Heart right ventricle (tissue), 16 donors: ENCODE results near the gene COL12A1. TPM values are rescaled to one million over a fixed set of nuclear protein-coding genes. Genes with fewer than 3 reads are reported as not detected.

Experiments used
- ATAC-seq, 8 donors: fragments of 200-7000 bp; cut with Tn5 transposase; one replicate each; pipeline ENCODE4 v1.9.1; 2020; ENCODE audit warnings: mild to moderate bottlenecking in 8 of 8, moderate library complexity in 8 of 8, moderate number of reproducible peaks in 1 of 8
- DNase-seq, 2 donors: peaks; one replicate each; pipeline ENCODE4 v3.0.0-alpha.2; 2020
- H3K27ac ChIP-seq, 10 donors: fragments of 200-600 bp; sonication (generic) in 2 of 10; one replicate each; pipeline versions ENCODE4 v1.5.0 to v1.8.0; 2020 to 2022; ENCODE audit warnings: mild to moderate bottlenecking in 3 of 10
- H3K27me3 ChIP-seq, 7 donors: fragments of 200-600 bp; one replicate each; pipeline ENCODE4 v1.8.0; 2021 to 2022; ENCODE audit warnings: mild to moderate bottlenecking in 2 of 7
- H3K36me3 ChIP-seq, 9 donors: fragments of 200-600 bp; sonication (generic) in 1 of 9; one replicate each; pipeline versions ENCODE4 v1.5.0 to v1.8.0; 2020 to 2022; ENCODE audit warnings: mild to moderate bottlenecking in 2 of 9
- H3K4me1 ChIP-seq, 9 donors: fragments of 200-600 bp; sonication (generic) in 1 of 9; one replicate each; pipeline versions ENCODE4 v1.5.0 to v1.8.0; 2020 to 2022; ENCODE audit warnings: mild to moderate bottlenecking in 4 of 9
- H3K4me3 ChIP-seq, 10 donors: fragments of 200-600 bp; sonication (generic) in 2 of 10; one replicate each; pipeline versions ENCODE4 v1.5.0 to v1.8.0; 2020 to 2022; ENCODE audit warnings: mild to moderate bottlenecking in 7 of 10, moderate library complexity in 2 of 10
- H3K9me3 ChIP-seq, 11 donors: fragments of 200-600 bp in 10 of 11; sonication (generic) in 2 of 11; one replicate each; pipeline versions ENCODE4 v1.5.0 to v1.8.0; 2013 to 2022; ENCODE audit warnings: mild to moderate bottlenecking in 2 of 11, control low read depth in 1 of 11, moderate library complexity in 1 of 11
- WGBS, 2 donors: extraction: QIAGEN DNeasy Blood & Tissue Kit; methylation state at CpG; one replicate each; pipeline ENCODE4 v1.1.7; 2013; ENCODE audit warnings: inconsistent platforms in 1 of 2; 5-methylcytosine and 5-hydroxymethylcytosine counted together
- intact Hi-C, 10 donors: fragments of 100-400 bp; cut with DNase I; formaldehyde crosslinking; loops; one replicate each; pipeline versions ENCODE4 v1.11.1 to v1.14.2; 2022
- polyA plus RNA-seq, 2 donors: library from polyadenylated mRNA; stranded (reverse); fragments of 200-250 nt; gene quantifications; one replicate each; pipeline ENCODE4 v1.2.3, GENCODE V29; 2013
- total RNA-seq, 10 donors: library from RNA; stranded (reverse); fragmentation: NEBNext Ultra II Directional in 3 of 10; extraction: Animal tissue kit (Norgen Biotek cat#: 25700) in 3 of 10; gene quantifications; one replicate each; pipeline versions ENCODE4 v1.2.1 to v1.2.4, GENCODE V29; 2021 to 2023
- TF ChIP-seq, protein P1 (sequence below), 9 donors: fragments of 200-600 bp; sonication (generic) in 2 of 9; IDR thresholded peaks; one replicate each; pipeline versions ENCODE4 v1.5.0 to v1.8.0; 2021 to 2022; ENCODE audit warnings: antibody characterized with exemption in 9 of 9, mild to moderate bottlenecking in 5 of 9, moderate library complexity in 1 of 9
- donor health status: Arrhythmogenic right ventricular cardiomyopathy.
- donor health status: ischemic (EF 13 %, LVEDD 7.1; RV severe dilation, severe dysfunction).
- donor health status: healthy with polysubstance abuse.
- donor health status: DM: no; HTN: yes; CAD: no.
- donor health status: DM: no; HTN: no; CAD: no.
- donor health status: ischemic (EF 25% LVEDD 6.9; RV normal size, moderate dysfunction).
- donor health status: ischemic (EF 25% LVEDD 5.7; RV mildly dilated, moderate dysfunction).
- donor health status: healthy.
- donor health status: DM: yes; HTN: yes; CAD: no.
- donor health status: Ischemic cardiomyopathy.
- donor health status: ischemic (EF 35%, LVEDD 5.7; RV mildly dilated, moderate dysfunction).
- donor health status: nonischemic (EF 11% LVEDD 7.7; RV severe dilation, severe dysfunction).
- donor health status: DM: yes; HTN: yes; CAD: no.
- donor health status: PGD.
- donor health status: ischemic (EF 29% LVEDD 5.4; RV normal size, mild dysfunction).
- donor health status: nonischemic (EF 23%, LVEDD 6.1; RV moderate dilation, normal function).

The COL12A1 gene
- total and polyA plus RNA-seq, 12 donors = 5.7 to 27.0 (median 16.1) TPM

DNA sequence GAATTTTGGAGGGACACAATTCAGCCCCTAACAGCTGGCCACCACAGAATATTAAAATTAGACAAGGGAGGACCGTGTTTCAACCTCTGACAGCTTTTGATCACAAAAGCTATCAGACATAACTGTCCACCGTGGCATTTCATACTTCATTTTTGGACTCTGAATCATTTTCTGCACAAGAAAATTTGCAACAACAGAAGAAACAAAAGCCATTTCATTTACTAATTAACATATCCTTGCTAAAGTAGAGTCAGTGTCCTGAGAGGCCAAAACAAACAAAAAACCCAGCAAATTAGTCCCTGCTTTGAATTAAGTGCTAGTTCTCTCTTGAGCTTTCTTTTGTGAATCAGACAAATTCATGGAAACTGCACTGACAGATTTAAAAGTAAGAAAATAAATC, 17.6 kb upstream of the COL12A1 start:
- Histone ChIP-seq H3K27me3 (no peaks in the 10 kb centered on the region), H3K27ac (peak overlapping the region in 4 of 10 donors; percentile 4 to 39 (median 16)), H3K9me3 (no peaks in the 10 kb centered on the region), H3K36me3 (no peaks in the 10 kb centered on the region), H3K4me1 (peaks cover 0 to 15% (median 0%) of the 10 kb centered on the region in 9 donors), H3K4me3 (no peak overlapping the region)
- 66 to 74% methylated on average over 2 of the region's 2 CpGs for WGBS, 2 donors
- ATAC-seq (no peak), DNase-seq (no peak)
- TF ChIP-seq, protein P1, sequence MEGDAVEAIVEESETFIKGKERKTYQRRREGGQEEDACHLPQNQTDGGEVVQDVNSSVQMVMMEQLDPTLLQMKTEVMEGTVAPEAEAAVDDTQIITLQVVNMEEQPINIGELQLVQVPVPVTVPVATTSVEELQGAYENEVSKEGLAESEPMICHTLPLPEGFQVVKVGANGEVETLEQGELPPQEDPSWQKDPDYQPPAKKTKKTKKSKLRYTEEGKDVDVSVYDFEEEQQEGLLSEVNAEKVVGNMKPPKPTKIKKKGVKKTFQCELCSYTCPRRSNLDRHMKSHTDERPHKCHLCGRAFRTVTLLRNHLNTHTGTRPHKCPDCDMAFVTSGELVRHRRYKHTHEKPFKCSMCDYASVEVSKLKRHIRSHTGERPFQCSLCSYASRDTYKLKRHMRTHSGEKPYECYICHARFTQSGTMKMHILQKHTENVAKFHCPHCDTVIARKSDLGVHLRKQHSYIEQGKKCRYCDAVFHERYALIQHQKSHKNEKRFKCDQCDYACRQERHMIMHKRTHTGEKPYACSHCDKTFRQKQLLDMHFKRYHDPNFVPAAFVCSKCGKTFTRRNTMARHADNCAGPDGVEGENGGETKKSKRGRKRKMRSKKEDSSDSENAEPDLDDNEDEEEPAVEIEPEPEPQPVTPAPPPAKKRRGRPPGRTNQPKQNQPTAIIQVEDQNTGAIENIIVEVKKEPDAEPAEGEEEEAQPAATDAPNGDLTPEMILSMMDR (IDR thresholded peaks at IDR 0.05) = no peak
- intact Hi-C loops = no loop called here

DNA sequence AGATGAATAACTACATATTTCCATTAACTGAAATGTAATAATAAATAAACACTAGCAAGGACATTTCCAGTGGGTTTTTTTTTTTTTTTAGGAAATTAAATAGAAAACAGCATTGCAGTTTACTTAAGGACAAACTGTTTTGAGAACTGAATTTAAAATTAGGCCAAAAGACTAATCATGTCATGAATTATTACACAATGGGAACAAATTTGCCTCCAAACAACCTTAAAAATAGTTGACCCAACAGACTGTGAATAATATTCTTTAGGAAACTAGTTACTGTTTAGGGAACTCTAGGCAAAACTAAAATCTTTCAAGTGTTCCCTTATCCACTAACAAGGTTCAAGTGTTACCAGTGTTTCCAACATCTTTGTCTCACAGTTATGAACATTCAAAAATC, 16.4 kb upstream of the COL12A1 start:
- DNase-seq (no peak), ATAC-seq (peak in 2 of 8 donors; percentile 46 to 55)
- Histone ChIP-seq H3K9me3 (no peaks in the 10 kb centered on the region), H3K27ac (peak overlapping the region in 4 of 10 donors; percentile 12 to 43 (median 30)), H3K4me1 (peaks cover 0 to 24% (median 8%) of the 10 kb centered on the region in 9 donors), H3K36me3 (no peaks in the 10 kb centered on the region), H3K4me3 (no peak overlapping the region), H3K27me3 (no peaks in the 10 kb centered on the region)
- TF ChIP-seq, protein P1 (IDR thresholded peaks at IDR 0.05) = no peak
- intact Hi-C loops = no loop called here

DNA sequence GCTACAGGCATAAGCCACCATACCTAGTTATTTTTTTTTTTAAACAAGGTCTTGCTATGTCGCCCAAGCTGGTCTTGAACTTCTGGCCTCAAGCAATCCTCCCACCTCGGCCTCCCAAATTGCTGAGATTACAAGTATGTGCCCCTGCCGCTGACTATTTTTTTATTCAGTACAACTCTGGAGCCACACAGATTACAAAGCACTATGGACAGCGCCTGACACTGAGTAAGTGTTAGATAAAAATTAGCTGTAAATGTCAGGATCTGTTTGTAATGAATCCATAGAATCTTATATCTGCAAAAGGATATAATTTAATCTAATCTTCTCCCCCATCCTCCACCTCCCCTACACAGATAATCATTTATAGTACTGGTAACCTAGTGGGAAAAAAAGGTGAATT, 15.3 kb upstream of the COL12A1 start:
- 83 to 90% methylated on average over 4 of the region's 4 CpGs for WGBS, 2 donors
- no peaks in the 10 kb centered on the region for H3K36me3 ChIP-seq
- DNase-seq (no peak), ATAC-seq (no peak)
- no peak overlapping the region for H3K27ac ChIP-seq
- no peak overlapping the region for H3K4me3 ChIP-seq
- intact Hi-C loops = no loop called here
- H3K27me3 ChIP-seq = no peaks in the 10 kb centered on the region
- H3K9me3 ChIP-seq = no peaks in the 10 kb centered on the region
- TF ChIP-seq, protein P1 (IDR thresholded peaks at IDR 0.05) = no peak
- peaks cover 0 to 34% (median 14%) of the 10 kb centered on the region in 9 donors for H3K4me1 ChIP-seq

DNA sequence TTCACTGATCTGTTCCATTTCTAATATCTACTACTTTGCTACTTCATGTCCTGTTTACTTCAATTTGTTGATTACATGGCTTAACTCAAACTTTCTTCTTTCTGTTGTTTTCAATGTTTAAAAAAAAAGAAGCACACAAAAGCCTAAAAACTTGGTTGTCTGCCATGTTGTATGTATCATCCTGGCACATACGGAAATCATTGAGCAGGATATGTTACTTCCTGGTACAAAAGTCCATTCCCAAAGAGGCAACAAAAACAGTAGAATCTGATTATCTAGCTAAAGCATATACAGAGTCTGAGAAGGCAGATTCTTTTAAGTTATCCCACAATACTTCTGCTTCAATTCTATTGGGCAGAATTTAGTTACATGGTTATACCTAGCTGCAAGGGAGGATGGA, 14.5 kb upstream of the COL12A1 start:
- 50 to 60% methylated on average over 1 of the region's 1 CpG for WGBS, 2 donors
- peaks cover 0 to 34% (median 14%) of the 10 kb centered on the region in 9 donors for H3K4me1 ChIP-seq
- intact Hi-C loops = no loop called here
- no peak for ATAC-seq
- no peak overlapping the region for H3K4me3 ChIP-seq
- no peak overlapping the region for H3K27ac ChIP-seq
- H3K27me3 ChIP-seq = no peaks in the 10 kb centered on the region
- TF ChIP-seq, protein P1 (IDR thresholded peaks at IDR 0.05) = no peak
- no peak for DNase-seq
- H3K9me3 ChIP-seq = no peaks in the 10 kb centered on the region
- no peaks in the 10 kb centered on the region for H3K36me3 ChIP-seq
